Measurements from ENCODE around the gene OMG.

OMG gene

GRCh38 chr17:31311526-31311925, 14.5 kb upstream of the OMG start:
- H3K4me3 ChIP-seq (ENCODE audit: low read length) = peak overlapping the region; percentile 76
- peaks cover 70% of the 10 kb centered on the region for H3K36me3 ChIP-seq (ENCODE audit: control insufficient read depth, low read length)
- H3F3A ChIP-seq (ENCODE audit: control insufficient read depth, insufficient read depth) = peaks cover 66% of the 10 kb centered on the region
- no peaks in the 10 kb centered on the region for H3K9me2 ChIP-seq (replicated peaks; ENCODE audit: control insufficient read depth, low read length)
- peak overlapping the region; percentile 97 for H3K27ac ChIP-seq (ENCODE audit: low read depth, low read length)
- H3K9me3 ChIP-seq (ENCODE audit: control insufficient read depth, insufficient read depth, low read length) = no peaks in the 10 kb centered on the region
- H4K20me1 ChIP-seq (ENCODE audit: control insufficient read depth, insufficient read depth, low read depth, low read length) = no peaks in the 10 kb centered on the region
- peaks cover 84% of the 10 kb centered on the region for H3K79me2 ChIP-seq (ENCODE audit: control insufficient read depth, low read length)
- no peak for TF ChIP-seq EZH2phosphoT487 (IDR thresholded peaks at IDR 0.05; ENCODE audit: borderline replicate concordance, low read length)
- TF ChIP-seq CTCF (IDR thresholded peaks at IDR 0.05; ENCODE audit: low read depth, low read length, poor library complexity, severe bottlenecking) = no peak
- H3K27me3 ChIP-seq (ENCODE audit: control insufficient read depth, low read length) = no peaks in the 10 kb centered on the region
- peak overlapping the region; percentile 88 for H3K4me2 ChIP-seq (ENCODE audit: low read length)
- H3K4me1 ChIP-seq (ENCODE audit: control insufficient read depth, low read length) = peaks cover 77% of the 10 kb centered on the region

- peaks cover 71% of the 10 kb centered on the region for H3K4me1 ChIP-seq (ENCODE audit: control insufficient read depth, low read length)
- peak overlapping the region; percentile 88 for H3K4me2 ChIP-seq (ENCODE audit: low read length)
- no peaks in the 10 kb centered on the region for H3K9me2 ChIP-seq (replicated peaks; ENCODE audit: control insufficient read depth, low read length)
- no peaks in the 10 kb centered on the region for H3K9me3 ChIP-seq (ENCODE audit: control insufficient read depth, insufficient read depth, low read length)
- no peaks in the 10 kb centered on the region for H3K27me3 ChIP-seq (ENCODE audit: control insufficient read depth, low read length)
- no peaks in the 10 kb centered on the region for H4K20me1 ChIP-seq (ENCODE audit: control insufficient read depth, insufficient read depth, low read depth, low read length)
- H3K27ac ChIP-seq (ENCODE audit: low read depth, low read length) = peak overlapping the region; percentile 97
- peak overlapping the region; percentile 76 for H3K4me3 ChIP-seq (ENCODE audit: low read length)
- H3K36me3 ChIP-seq (ENCODE audit: control insufficient read depth, low read length) = peaks cover 67% of the 10 kb centered on the region
- H3K79me2 ChIP-seq (ENCODE audit: control insufficient read depth, low read length) = peaks cover 82% of the 10 kb centered on the region
- peaks cover 62% of the 10 kb centered on the region for H3F3A ChIP-seq (ENCODE audit: control insufficient read depth, insufficient read depth)
- TF ChIP-seq EZH2phosphoT487 (IDR thresholded peaks at IDR 0.05; ENCODE audit: borderline replicate concordance, low read length) = no peak
- no peak for TF ChIP-seq CTCF (IDR thresholded peaks at IDR 0.05; ENCODE audit: low read depth, low read length, poor library complexity, severe bottlenecking)
These were observed 13.8 kb upstream of the OMG start for GRCh38 chr17:31310886-31311285.

DNA sequence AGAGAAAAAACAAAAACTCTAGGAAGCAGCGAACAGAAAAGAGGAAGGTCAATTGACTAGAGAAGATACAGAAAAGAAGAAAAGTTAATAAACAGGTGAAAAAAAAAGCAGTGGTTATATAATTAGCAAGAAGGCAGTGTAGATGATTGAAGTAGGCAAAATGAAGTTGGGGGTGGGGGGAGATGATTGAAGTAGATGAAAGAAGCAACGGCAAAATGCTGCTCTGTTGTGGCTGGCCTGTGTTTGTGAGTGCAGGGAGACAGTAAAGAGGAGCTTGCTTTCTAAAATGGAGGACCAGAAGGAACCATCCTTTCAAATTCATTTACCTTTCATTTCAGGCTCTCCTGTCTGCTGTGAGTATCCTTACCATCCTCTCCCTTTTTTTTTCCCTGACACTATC, 13.2 kb upstream of the OMG start:
- Histone ChIP-seq H3K4me3 (ENCODE audit: low read length) (peak overlapping the region; percentile 76), H3K79me2 (ENCODE audit: control insufficient read depth, low read length) (peaks cover 82% of the 10 kb centered on the region), H3K4me2 (ENCODE audit: low read length) (peak overlapping the region; percentile 88), H3F3A (ENCODE audit: control insufficient read depth, insufficient read depth) (peaks cover 61% of the 10 kb centered on the region), H3K4me1 (ENCODE audit: control insufficient read depth, low read length) (peaks cover 65% of the 10 kb centered on the region), H3K27me3 (ENCODE audit: control insufficient read depth, low read length) (no peaks in the 10 kb centered on the region), H4K20me1 (ENCODE audit: control insufficient read depth, insufficient read depth, low read depth, low read length) (no peaks in the 10 kb centered on the region), H3K9me3 (ENCODE audit: control insufficient read depth, insufficient read depth, low read length) (no peaks in the 10 kb centered on the region), H3K27ac (ENCODE audit: low read depth, low read length) (peak overlapping the region; percentile 97), H3K36me3 (ENCODE audit: control insufficient read depth, low read length) (peaks cover 67% of the 10 kb centered on the region), H3K9me2 (replicated peaks; ENCODE audit: control insufficient read depth, low read length) (no peaks in the 10 kb centered on the region)
- TF ChIP-seq EZH2phosphoT487 (IDR thresholded peaks at IDR 0.05; ENCODE audit: borderline replicate concordance, low read length) (no peak), CTCF (IDR thresholded peaks at IDR 0.05; ENCODE audit: low read depth, low read length, poor library complexity, severe bottlenecking) (no peak)
